Left lung (tissue), 10 donors: ENCODE measurements around the gene ZIC4. TPM values are rescaled to one million over a fixed set of nuclear protein-coding genes. Genes with fewer than 3 reads are reported as not detected.

Experiments used
- ATAC-seq: fragments of 200-7000 bp; cut with Tn5 transposase; one replicate; pipeline ENCODE4 v1.9.1; 2020; ENCODE audit warnings: moderate library complexity
- DNase-seq, 4 donors: peaks; one replicate each; pipeline ENCODE4 v3.0.0-alpha.2; 2013 to 2020
- H3K27ac ChIP-seq, 2 donors: fragments of 200-600 bp; sonication (generic) in 1 of 2; one replicate each; pipeline versions ENCODE4 v1.5.0 to v1.8.0; 2020 to 2021
- H3K27me3 ChIP-seq, 2 donors: fragments of 200-600 bp; sonication (generic) in 1 of 2; one replicate each; pipeline versions ENCODE4 v1.5.0 to v1.8.0; 2020 to 2021
- H3K36me3 ChIP-seq, 2 donors: fragments of 200-600 bp; sonication (generic) in 1 of 2; one replicate each; pipeline versions ENCODE4 v1.5.0 to v1.8.0; 2020 to 2021
- H3K4me1 ChIP-seq, 2 donors: fragments of 200-600 bp; one replicate each; pipeline ENCODE4 v1.8.0; 2021
- H3K4me3 ChIP-seq, 2 donors: fragments of 200-600 bp; sonication (generic) in 1 of 2; one replicate each; pipeline versions ENCODE4 v1.5.0 to v1.8.0; 2020 to 2021; ENCODE audit warnings: mild to moderate bottlenecking in 1 of 2
- H3K9me3 ChIP-seq, 2 donors: fragments of 200-600 bp; sonication (generic) in 1 of 2; one replicate each; pipeline versions ENCODE4 v1.5.0 to v1.8.0; 2020 to 2021
- CTCF ChIP-seq, 2 donors: fragments of 200-600 bp; sonication (generic) in 1 of 2; IDR thresholded peaks; one replicate each; pipeline versions ENCODE4 v1.5.0 to v1.8.0; 2021; ENCODE audit warnings: antibody characterized with exemption in 2 of 2
- intact Hi-C, 2 donors: fragments of 100-400 bp; cut with DNase I; formaldehyde crosslinking; loops; one replicate each; pipeline versions ENCODE4 v1.11.2 to v1.14.2; 2022
- polyA plus RNA-seq, 6 donors: library from polyadenylated mRNA; unstranded; fragments of 120-200 nt; gene quantifications; one replicate each; pipeline ENCODE4 v1.2.1, GENCODE V29; 2013; ENCODE audit not compliant: insufficient read length in 6 of 6
- total RNA-seq, 2 donors: library from RNA; stranded (reverse); fragmentation: NEBNext Ultra II Directional; extraction: Animal tissue kit (Norgen Biotek cat#: 25700); gene quantifications; one replicate each; pipeline ENCODE4 v1.2.1, GENCODE V29; 2021
- donor health status: DM: no; HTN: yes; CAD: no.
- donor health status: DM: no; HTN: no; CAD: no.

The ZIC4 gene
- total and polyA plus RNA-seq, 8 donors = not detected

GRCh38 chr3:147369661-147370123 is 36.7 kb downstream of the ZIC4 start:
- no peak for TF ChIP-seq CTCF (IDR thresholded peaks at IDR 0.05)
- intact Hi-C loops = no loop called here
- Histone ChIP-seq H3K27me3 (peaks cover 80 to 100% of the 10 kb centered on the region in 2 donors), H3K9me3 (no peaks in the 10 kb centered on the region), H3K4me3 (no peak overlapping the region), H3K36me3 (no peaks in the 10 kb centered on the region), H3K4me1 (no peaks in the 10 kb centered on the region), H3K27ac (no peak overlapping the region)
- DNase-seq = no peak
- no peak for ATAC-seq

- no peaks in the 10 kb centered on the region for H3K36me3 ChIP-seq
- TF ChIP-seq CTCF (IDR thresholded peaks at IDR 0.05) = no peak
- no peak overlapping the region for H3K4me3 ChIP-seq
- H3K27ac ChIP-seq = no peak overlapping the region
- H3K9me3 ChIP-seq = no peaks in the 10 kb centered on the region
- H3K27me3 ChIP-seq = peaks cover 76 to 100% of the 10 kb centered on the region in 2 donors
- H3K4me1 ChIP-seq = no peaks in the 10 kb centered on the region
- intact Hi-C loops = no loop called here
- DNase-seq (no peak), ATAC-seq (no peak)
Measured at GRCh38 chr3:147369231-147369630, 37.1 kb downstream of the ZIC4 start.

- peaks cover 71 to 100% of the 10 kb centered on the region in 2 donors for H3K27me3 ChIP-seq
- no peaks in the 10 kb centered on the region for H3K9me3 ChIP-seq
- no peaks in the 10 kb centered on the region for H3K4me1 ChIP-seq
- H3K27ac ChIP-seq = no peak overlapping the region
- DNase-seq (no peak), ATAC-seq (no peak)
- intact Hi-C loops = no loop called here
- H3K36me3 ChIP-seq = no peaks in the 10 kb centered on the region
- TF ChIP-seq CTCF (IDR thresholded peaks at IDR 0.05) = no peak
- no peak overlapping the region for H3K4me3 ChIP-seq
Measured at GRCh38 chr3:147368561-147369221, 37.7 kb downstream of the ZIC4 start.

GRCh38 chr3:147368151-147368550 is 38.2 kb downstream of the ZIC4 start:
- Histone ChIP-seq H3K27ac (no peak overlapping the region), H3K4me3 (no peak overlapping the region), H3K27me3 (peaks cover 66 to 97% of the 10 kb centered on the region in 2 donors), H3K4me1 (no peaks in the 10 kb centered on the region), H3K36me3 (no peaks in the 10 kb centered on the region), H3K9me3 (no peaks in the 10 kb centered on the region)
- DNase-seq = no peak
- intact Hi-C loops = no loop called here
- TF ChIP-seq CTCF (IDR thresholded peaks at IDR 0.05) = no peak
- no peak for ATAC-seq

GRCh38 chr3:147367676-147368075 is 38.7 kb downstream of the ZIC4 start:
- H3K27ac ChIP-seq = no peak overlapping the region
- ATAC-seq = no peak
- intact Hi-C loops = no loop called here
- H3K36me3 ChIP-seq = no peaks in the 10 kb centered on the region
- no peaks in the 10 kb centered on the region for H3K9me3 ChIP-seq
- DNase-seq = no peak
- H3K4me3 ChIP-seq = no peak overlapping the region
- H3K4me1 ChIP-seq = no peaks in the 10 kb centered on the region
- TF ChIP-seq CTCF (IDR thresholded peaks at IDR 0.05) = no peak
- H3K27me3 ChIP-seq = peaks cover 61 to 97% of the 10 kb centered on the region in 2 donors
